Epithelial cell of esophagus (primary cell): ENCODE data around the gene MAP4K3.

Experiments
- DNase-seq: peaks from one replicate; pipeline ENCODE4 v3.0.0; 2010; ENCODE audit warnings: low read depth
- H3K4me3 ChIP-seq: 2 replicates; pipeline ENCODE4 v1.5.1; 2011; ENCODE audit warnings: mild to moderate bottlenecking, low read length, control low read depth
- CTCF ChIP-seq: IDR thresholded peaks from 2 replicates; pipeline ENCODE4 v1.5.1; 2011; ENCODE audit warnings: low read depth, mild to moderate bottlenecking, low read length, control low read depth, inconsistent platforms; ENCODE audit not compliant: insufficient read depth; ENCODE audit errors: missing control alignments

Gene MAP4K3

GRCh38 chr2:39311469-39311868 lies 125.6 kb downstream of the MAP4K3 start:
- no peak for TF ChIP-seq CTCF
- DNase-seq = no peak
- H3K4me3 ChIP-seq = no peak overlapping the region

- no peak for DNase-seq
- no peak overlapping the region for H3K4me3 ChIP-seq
- no peak for TF ChIP-seq CTCF
These were observed 128.3 kb downstream of the MAP4K3 start for GRCh38 chr2:39308778-39309177.

- DNase-seq = no peak
- no peak for TF ChIP-seq CTCF
- no peak overlapping the region for H3K4me3 ChIP-seq
These were observed 130.5 kb downstream of the MAP4K3 start for GRCh38 chr2:39306626-39307025.

- TF ChIP-seq CTCF = no peak
- DNase-seq = peak; percentile 8
- no peak overlapping the region for H3K4me3 ChIP-seq
These were observed 132.4 kb downstream of the MAP4K3 start for GRCh38 chr2:39304729-39305128.

GRCh38 chr2:39304200-39304599 lies 132.9 kb downstream of the MAP4K3 start:
- DNase-seq = no peak

GRCh38 chr2:39301352-39301751 lies 135.7 kb downstream of the MAP4K3 start:
- no peak for DNase-seq
- no peak for TF ChIP-seq CTCF
- no peak overlapping the region for H3K4me3 ChIP-seq

More at GRCh38 chr2:39304200-39304599, 132.9 kb downstream of the MAP4K3 start:
- TF ChIP-seq CTCF = no peak
- no peak overlapping the region for H3K4me3 ChIP-seq
